ENCODE results near the gene ULK4.

- TF ChIP-seq REST (IDR thresholded peaks at IDR 0.05; ENCODE audit: insufficient read depth in 1 of 2, low read depth in 2 of 2, low read length in 1 of 2), result no peak
- TF ChIP-seq, protein P1, sequence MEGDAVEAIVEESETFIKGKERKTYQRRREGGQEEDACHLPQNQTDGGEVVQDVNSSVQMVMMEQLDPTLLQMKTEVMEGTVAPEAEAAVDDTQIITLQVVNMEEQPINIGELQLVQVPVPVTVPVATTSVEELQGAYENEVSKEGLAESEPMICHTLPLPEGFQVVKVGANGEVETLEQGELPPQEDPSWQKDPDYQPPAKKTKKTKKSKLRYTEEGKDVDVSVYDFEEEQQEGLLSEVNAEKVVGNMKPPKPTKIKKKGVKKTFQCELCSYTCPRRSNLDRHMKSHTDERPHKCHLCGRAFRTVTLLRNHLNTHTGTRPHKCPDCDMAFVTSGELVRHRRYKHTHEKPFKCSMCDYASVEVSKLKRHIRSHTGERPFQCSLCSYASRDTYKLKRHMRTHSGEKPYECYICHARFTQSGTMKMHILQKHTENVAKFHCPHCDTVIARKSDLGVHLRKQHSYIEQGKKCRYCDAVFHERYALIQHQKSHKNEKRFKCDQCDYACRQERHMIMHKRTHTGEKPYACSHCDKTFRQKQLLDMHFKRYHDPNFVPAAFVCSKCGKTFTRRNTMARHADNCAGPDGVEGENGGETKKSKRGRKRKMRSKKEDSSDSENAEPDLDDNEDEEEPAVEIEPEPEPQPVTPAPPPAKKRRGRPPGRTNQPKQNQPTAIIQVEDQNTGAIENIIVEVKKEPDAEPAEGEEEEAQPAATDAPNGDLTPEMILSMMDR (IDR thresholded peaks at IDR 0.05), result no peak
Observed at GRCh38 chr3:41223078-41223477, 738.8 kb downstream of the ULK4 start.
